Large intestine (tissue), 3 donors: ENCODE measurements around the gene ADD3. TPM values are rescaled to one million over a fixed set of nuclear protein-coding genes. Genes with fewer than 3 reads are reported as not detected.
A peak's percentile ranks its signal among the peaks of the same experiment; 100 is the strongest.
"Not testable (repeated sequence)": the region's sequence is repeated elsewhere in the genome, so short reads cannot be mapped to it uniquely, and the experiment has no call there.

Source experiments
- DNase-seq, 2 donors: peaks; one replicate each; pipeline versions ENCODE4 v3.0.0 to v3.0.0-alpha.2; 2013
- H3K27ac ChIP-seq: one replicate; pipeline ENCODE4 v1.5.1; 2013; ENCODE audit warnings: low read length
- H3K27me3 ChIP-seq: 2 replicates; pipeline ENCODE4 v1.6.1; 2013; ENCODE audit warnings: low read length; ENCODE audit not compliant: control insufficient read depth, insufficient read depth
- H3K36me3 ChIP-seq: 2 replicates; pipeline ENCODE4 v1.6.1; 2013; ENCODE audit warnings: low read length; ENCODE audit not compliant: control insufficient read depth, insufficient read depth
- H3K4me1 ChIP-seq: one replicate; pipeline ENCODE4 v1.6.1; 2013; ENCODE audit warnings: low read length; ENCODE audit not compliant: control insufficient read depth, insufficient read depth
- H3K4me3 ChIP-seq: one replicate; pipeline ENCODE4 v1.5.1; 2013; ENCODE audit warnings: low read length
- H3K9me3 ChIP-seq: one replicate; pipeline ENCODE4 v1.6.1; 2013; ENCODE audit warnings: mild to moderate bottlenecking, low read depth, low read length, moderate library complexity; ENCODE audit not compliant: control insufficient read depth
- WGBS: methylation state at CpG from one replicate; pipeline ENCODE4 v1.1.5; 2013; ENCODE audit warnings: low lambda C conversion rate; ENCODE audit not compliant: insufficient coverage; 5-methylcytosine and 5-hydroxymethylcytosine counted together
- polyA plus RNA-seq: library from polyadenylated mRNA; unstranded; fragments of 120-200 nt; gene quantifications from one replicate; pipeline ENCODE4 v1.2.1, GENCODE V29; 2013

The ADD3 gene
- polyA plus RNA-seq, 1 donor = 418 TPM

DNA sequence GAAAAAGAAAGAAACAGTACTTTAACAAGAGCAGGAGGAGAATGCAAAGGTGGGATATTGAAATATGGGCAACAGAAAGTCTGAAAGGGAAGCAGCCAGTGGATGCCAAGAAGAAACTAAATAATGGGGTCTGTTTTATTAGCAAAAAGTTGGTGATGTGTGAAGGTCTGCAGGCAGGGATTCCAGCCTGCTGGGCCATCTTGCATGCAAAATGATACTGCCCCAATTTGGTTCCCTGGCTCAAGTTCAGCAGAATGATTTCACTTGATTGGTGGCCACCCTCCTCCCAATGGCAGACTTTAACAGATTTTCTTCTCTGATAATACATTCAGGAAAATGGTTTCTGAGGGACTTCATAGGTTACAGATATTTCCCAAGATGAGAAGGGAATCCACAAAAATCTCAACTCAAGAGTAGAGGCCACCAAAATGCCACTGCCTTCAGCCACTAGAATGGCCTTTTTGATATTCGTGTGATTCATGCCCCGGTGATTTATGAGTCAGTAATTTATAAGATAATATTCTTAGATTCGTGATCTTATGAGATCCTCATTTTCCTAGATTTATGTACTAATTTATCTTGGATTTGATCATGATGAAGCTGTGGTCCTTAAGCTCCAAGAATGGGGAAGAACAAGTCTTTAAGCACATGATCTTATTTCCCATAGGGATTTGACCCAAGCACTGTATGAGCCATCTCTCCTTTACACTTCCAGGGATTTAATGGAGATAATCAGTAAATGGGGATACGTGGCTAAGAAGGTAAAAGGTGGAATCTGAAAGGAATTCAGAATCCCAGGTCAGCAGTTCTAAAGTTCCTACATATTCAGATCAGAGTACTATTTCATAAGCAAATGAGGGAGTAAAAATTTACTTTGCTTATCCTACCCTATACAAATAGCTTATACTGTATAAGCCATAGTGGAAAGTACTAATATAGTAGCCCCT, 32.3 kb upstream of the ADD3 start:
- Histone ChIP-seq H3K36me3 (no peaks in the 10 kb centered on the region), H3K4me1 (peaks cover 68% of the 10 kb centered on the region), H3K9me3 (no peaks in the 10 kb centered on the region), H3K27ac (peak overlapping the region; percentile 78), H3K4me3 (no peak overlapping the region), H3K27me3 (no peaks in the 10 kb centered on the region)
- WGBS = 29% methylated on average over 2 of the region's 4 CpGs
- DNase-seq = peak in 1 of 2 donors; percentile 64

DNA sequence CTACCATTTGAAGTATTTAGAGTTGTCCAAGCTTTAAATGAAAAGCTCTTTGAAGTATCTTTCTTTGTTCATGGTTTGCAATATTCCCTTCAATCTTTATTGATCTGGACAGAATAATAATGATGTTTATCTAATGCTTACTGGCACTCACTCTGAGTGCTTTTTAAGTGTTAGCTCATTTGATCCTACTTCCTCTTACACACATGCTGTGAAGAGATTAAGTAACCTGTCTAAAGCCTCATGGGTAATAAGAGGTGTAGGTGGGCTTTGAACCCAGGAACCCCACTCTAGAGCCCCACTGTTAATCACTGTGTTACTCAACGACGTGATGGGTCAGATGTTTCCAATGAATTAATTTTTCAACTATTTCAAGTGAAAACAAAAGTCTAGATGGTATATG, 31.1 kb upstream of the ADD3 start:
- Histone ChIP-seq H3K9me3 (no peaks in the 10 kb centered on the region), H3K27me3 (no peaks in the 10 kb centered on the region), H3K36me3 (no peaks in the 10 kb centered on the region), H3K27ac (peak overlapping the region; percentile 78), H3K4me3 (no peak overlapping the region), H3K4me1 (peaks cover 75% of the 10 kb centered on the region)
- no CpG with 5 or more reads among the region's 2 CpGs for WGBS
- DNase-seq = peak in 1 of 2 donors; percentile 61

DNA sequence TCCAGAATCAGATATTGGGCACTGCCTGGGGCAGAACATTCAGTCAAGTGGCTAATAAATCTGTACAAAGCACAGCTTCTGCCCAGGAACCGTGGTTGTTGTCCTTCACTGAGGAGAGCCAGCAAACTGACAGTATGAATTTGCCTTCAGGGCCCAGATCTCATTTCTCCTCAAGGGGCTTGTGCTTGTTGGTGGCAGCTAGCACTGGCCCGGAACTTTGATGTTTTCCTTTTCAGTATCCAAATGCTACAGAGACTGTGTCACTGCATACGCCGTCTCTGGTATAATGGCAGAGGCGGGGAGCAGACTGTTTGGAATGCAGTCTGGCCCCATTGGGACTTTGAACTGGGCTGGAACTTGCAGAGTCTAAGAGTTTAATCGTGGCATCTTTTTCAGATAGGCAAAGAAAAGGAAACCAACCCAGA, 30.4 kb upstream of the ADD3 start:
- Histone ChIP-seq H3K4me1 (peaks cover 75% of the 10 kb centered on the region), H3K27ac (peak overlapping the region; percentile 78), H3K4me3 (no peak overlapping the region), H3K27me3 (no peaks in the 10 kb centered on the region), H3K9me3 (no peaks in the 10 kb centered on the region), H3K36me3 (no peaks in the 10 kb centered on the region)
- DNase-seq = peak; percentile 90 to 96
- no CpG with 5 or more reads among the region's 6 CpGs for WGBS

DNA sequence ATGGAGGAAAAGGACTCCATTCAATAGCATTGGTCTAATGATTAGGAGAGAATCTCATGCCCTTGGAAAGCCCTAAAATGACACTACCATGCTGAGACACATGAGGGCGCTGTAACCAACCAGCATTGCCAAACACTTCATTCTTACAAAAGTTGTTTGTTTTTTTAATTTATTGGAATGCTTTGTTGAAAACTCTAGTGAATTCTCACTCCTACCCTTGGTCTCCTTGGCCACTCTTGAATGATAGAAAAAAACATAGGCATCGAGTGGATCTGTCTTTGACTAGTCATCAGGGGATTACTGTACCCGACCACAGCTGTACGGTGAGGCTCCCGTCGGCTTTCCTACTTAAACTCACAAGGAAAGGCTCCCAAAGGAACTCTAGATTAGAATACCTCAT, 29.3 kb upstream of the ADD3 start:
- Histone ChIP-seq H3K9me3 (no peaks in the 10 kb centered on the region), H3K27me3 (no peaks in the 10 kb centered on the region), H3K27ac (peak overlapping the region; percentile 78), H3K36me3 (no peaks in the 10 kb centered on the region), H3K4me1 (peaks cover 72% of the 10 kb centered on the region), H3K4me3 (no peak overlapping the region)
- no CpG with 5 or more reads among the region's 6 CpGs for WGBS
- peak in 1 of 2 donors; percentile 67 for DNase-seq

DNA sequence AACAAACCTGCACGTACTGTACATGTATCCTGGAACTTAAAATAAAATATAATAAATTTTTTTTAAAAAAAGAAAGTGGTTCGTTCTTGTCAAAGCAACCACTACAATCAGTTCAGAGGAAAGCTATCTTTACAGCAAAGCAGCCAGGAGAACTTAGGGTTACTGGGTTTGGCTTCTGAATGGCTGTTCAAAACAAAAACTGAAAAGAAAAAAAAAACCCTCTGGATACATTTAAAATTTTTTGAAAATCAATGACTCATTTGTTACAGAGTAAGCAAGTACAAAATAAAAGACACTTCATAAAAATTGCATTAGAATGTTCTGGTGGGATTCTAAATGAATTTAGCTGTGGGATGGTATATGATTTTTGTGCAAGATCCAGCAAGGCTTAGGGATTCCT, 28.6 kb upstream of the ADD3 start:
- no peak for DNase-seq

DNA sequence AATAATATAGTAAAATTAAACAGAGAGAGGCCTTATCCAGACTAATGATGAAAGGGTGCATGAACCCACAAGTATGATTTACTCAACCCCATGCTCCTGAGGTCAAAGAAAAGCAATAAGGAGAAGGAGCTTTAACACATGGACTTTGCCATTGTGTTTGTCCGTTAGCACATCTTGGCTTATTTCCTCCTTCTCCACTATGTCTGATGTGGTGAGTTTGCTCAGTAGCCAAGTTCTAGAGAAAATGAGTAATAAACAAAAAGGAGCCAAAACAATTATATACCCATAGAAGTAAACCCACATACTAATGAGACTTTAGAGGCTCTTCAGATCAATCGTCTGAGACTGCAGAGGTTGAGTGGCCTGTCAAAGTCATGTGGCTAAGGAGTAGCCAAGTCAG, 26.1 kb upstream of the ADD3 start:
- DNase-seq = peak; percentile 68 to 86

More for the DNA sequence above, 28.6 kb upstream of the ADD3 start:
- no peak overlapping the region for H3K27ac ChIP-seq
- H3K9me3 ChIP-seq = no peaks in the 10 kb centered on the region
- H3K36me3 ChIP-seq = no peaks in the 10 kb centered on the region
- peaks cover 69% of the 10 kb centered on the region for H3K4me1 ChIP-seq
- no peaks in the 10 kb centered on the region for H3K27me3 ChIP-seq
- H3K4me3 ChIP-seq = no peak overlapping the region
- 71% methylated on average over 1 of the region's 2 CpGs for WGBS

DNA sequence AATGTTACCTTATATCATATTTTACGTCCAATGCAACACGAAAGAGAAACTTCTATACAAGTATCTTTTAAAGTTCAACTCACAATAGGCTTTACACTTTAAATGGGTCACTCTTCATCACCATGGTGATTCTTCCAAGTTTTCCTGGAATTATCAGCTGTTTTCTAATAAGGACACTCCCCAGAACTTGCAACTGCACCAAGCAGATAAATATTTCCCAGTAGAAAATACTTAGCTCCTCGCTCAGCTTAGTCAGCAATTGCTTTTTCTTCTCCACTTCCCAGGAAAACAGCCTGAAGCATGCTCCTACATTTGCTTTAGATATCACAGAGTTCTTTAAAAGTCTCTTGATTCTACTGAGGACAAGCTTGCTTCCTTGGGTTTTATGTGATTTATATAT, 25.7 kb upstream of the ADD3 start:
- peak in 1 of 2 donors; percentile 79 for DNase-seq

More for the DNA sequence above, 26.1 kb upstream of the ADD3 start:
- Histone ChIP-seq H3K36me3 (no peaks in the 10 kb centered on the region), H3K4me3 (no peak overlapping the region), H3K4me1 (peaks cover 52% of the 10 kb centered on the region), H3K27ac (peak overlapping the region; percentile 88), H3K27me3 (no peaks in the 10 kb centered on the region), H3K9me3 (no peaks in the 10 kb centered on the region)
- WGBS = no CpG with 5 or more reads among the region's 2 CpGs

DNA sequence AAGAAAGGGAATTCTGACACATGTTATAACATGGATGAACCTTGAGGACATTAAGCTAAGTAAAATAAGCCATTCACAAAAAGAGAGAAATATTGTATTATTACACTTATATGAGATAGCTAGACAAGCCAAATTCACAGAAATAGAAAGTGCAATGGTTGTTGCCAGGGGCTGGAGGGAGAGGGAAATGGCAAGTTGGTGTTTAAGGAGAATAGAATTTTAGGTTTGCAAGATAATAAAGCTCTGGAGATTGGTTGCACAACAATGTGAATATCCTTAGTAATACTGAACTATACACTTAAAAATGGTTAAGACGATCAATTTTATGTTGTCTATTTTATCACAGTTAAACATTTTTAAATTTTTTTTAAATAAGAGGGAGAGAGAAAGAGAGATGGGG, 25.0 kb upstream of the ADD3 start:
- no peak for DNase-seq
- Histone ChIP-seq H3K27ac (peak overlapping the region; percentile 88), H3K36me3 (no peaks in the 10 kb centered on the region), H3K4me3 (no peak overlapping the region), H3K27me3 (no peaks in the 10 kb centered on the region), H3K9me3 (no peaks in the 10 kb centered on the region), H3K4me1 (peaks cover 44% of the 10 kb centered on the region)
- WGBS = 67% methylated on average over 1 of the region's 1 CpG

More for the DNA sequence above, 25.7 kb upstream of the ADD3 start:
- H3K4me1 ChIP-seq = peaks cover 48% of the 10 kb centered on the region
- no peaks in the 10 kb centered on the region for H3K9me3 ChIP-seq
- no CpG with 5 or more reads among the region's 3 CpGs for WGBS
- no peaks in the 10 kb centered on the region for H3K27me3 ChIP-seq
- no peak overlapping the region for H3K4me3 ChIP-seq
- H3K36me3 ChIP-seq = no peaks in the 10 kb centered on the region
- H3K27ac ChIP-seq = peak overlapping the region; percentile 88

DNA sequence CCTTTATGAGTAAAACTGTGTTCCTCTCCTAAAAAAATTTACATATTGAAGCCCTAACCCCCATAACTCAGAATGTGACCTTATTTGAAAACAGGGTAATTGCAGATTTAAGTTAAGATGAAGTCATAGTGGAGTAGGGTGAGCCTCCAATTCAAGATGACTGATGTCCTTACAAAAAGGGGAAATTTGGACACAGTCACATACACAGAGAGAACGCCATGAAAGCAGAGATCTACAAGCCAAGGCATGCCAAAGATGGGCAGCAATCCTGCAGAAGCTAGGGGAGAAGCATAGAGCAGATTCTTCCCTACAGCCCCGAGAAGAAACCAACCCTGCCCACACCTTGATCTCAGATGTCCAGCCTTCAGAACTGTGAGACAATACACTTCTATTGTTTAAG, 23.8 kb upstream of the ADD3 start:
- Histone ChIP-seq H3K27ac (no peak overlapping the region), H3K9me3 (no peaks in the 10 kb centered on the region), H3K4me3 (no peak overlapping the region), H3K36me3 (no peaks in the 10 kb centered on the region), H3K27me3 (no peaks in the 10 kb centered on the region), H3K4me1 (peaks cover 32% of the 10 kb centered on the region)
- no peak for DNase-seq
- no CpG with 5 or more reads among the region's 2 CpGs for WGBS

DNA sequence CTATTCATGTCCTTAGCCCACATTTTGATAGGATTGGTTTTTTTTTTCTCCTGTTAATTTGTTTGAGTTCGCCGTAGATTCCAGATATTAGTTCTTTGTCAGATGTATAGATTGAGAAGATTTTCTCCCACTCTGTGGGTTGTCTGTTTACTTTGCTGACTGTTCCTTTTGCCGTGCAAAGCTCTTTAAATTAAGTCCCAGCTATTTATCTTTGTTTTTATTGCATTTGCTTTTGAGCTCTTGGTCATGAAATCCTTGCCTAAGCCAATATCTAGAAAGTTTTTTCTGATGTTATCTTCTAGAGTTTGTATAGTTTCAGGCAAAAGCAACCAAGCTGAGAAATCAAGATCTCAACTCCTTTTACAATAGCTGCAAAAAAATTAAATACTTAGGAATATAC, 22.0 kb upstream of the ADD3 start:
- not testable (repeated sequence) for H3K36me3 ChIP-seq, H3K9me3 ChIP-seq, H3K27me3 ChIP-seq, DNase-seq, H3K4me3 ChIP-seq, H3K27ac ChIP-seq
- peaks cover 21% of the 10 kb centered on the region for H3K4me1 ChIP-seq
- no CpG with 5 or more reads among the region's 3 CpGs for WGBS
